HepG2 (cell line): ENCODE data around the gene ZNF154. TPM values are rescaled to one million over a fixed set of nuclear protein-coding genes. Genes with fewer than 3 reads are reported as not detected.

ENCODE experiments used
- BRD4 ChIP-seq: sonication (generic); formaldehyde crosslinking; IDR thresholded peaks from 2 replicates; pipeline ENCODE4 v1.4.0; 2020; ENCODE audit warnings: missing genetic modification reagents
- FOXO1 ChIP-seq: sonication (generic); formaldehyde crosslinking; IDR thresholded peaks from 2 replicates; pipeline ENCODE4 v1.4.0; 2020; ENCODE audit warnings: missing genetic modification reagents
- GABPA ChIP-seq, 2 experiments: IDR thresholded peaks; 2 replicates each; pipeline ENCODE4 v1.6.1; 2011 to 2016; ENCODE audit warnings: low read depth in 2 of 2, low read length in 1 of 2, missing biosample characterization in 1 of 2, missing genetic modification characterization in 1 of 2
- GATAD1 ChIP-seq: IDR thresholded peaks from 2 replicates; pipeline ENCODE4 v1.6.1; 2016; ENCODE audit warnings: missing genetic modification reagents, missing compliant biosample characterization
- MIER2 ChIP-seq: IDR thresholded peaks from 2 replicates; pipeline ENCODE4 v1.6.1; 2016; ENCODE audit warnings: missing biosample characterization, missing genetic modification reagents
- PHF21A ChIP-seq: sonication (generic); formaldehyde crosslinking; IDR thresholded peaks from 2 replicates; pipeline ENCODE4 v1.5.0; 2020; ENCODE audit warnings: mild to moderate bottlenecking, missing genetic modification reagents
- PHF5A ChIP-seq: IDR thresholded peaks from one replicate; pipeline ENCODE4 v1.6.1; 2018; ENCODE audit warnings: low read depth, missing genetic modification reagents; ENCODE audit not compliant: unreplicated experiment
- PPARG ChIP-seq: conservative IDR thresholded peaks from 2 replicates; pipeline ENCODE4 v1.6.1; 2016; ENCODE audit warnings: missing biosample characterization, missing genetic modification reagents
- RARG ChIP-seq: sonication (generic); formaldehyde crosslinking; IDR thresholded peaks from 2 replicates; pipeline ENCODE4 v1.4.0; 2020; ENCODE audit warnings: low read depth, mild to moderate bottlenecking, missing genetic modification reagents
- SUZ12 ChIP-seq: fragments of 150-350 bp; IDR thresholded peaks from 2 replicates; pipeline ENCODE4 v1.6.1; 2014; ENCODE audit warnings: low read depth, low read length
- TFDP2 ChIP-seq: sonication (generic); formaldehyde crosslinking; IDR thresholded peaks from 2 replicates; pipeline ENCODE4 v1.4.0; 2020; ENCODE audit warnings: missing genetic modification reagents
- ZFP36L1 ChIP-seq: sonication (generic); formaldehyde crosslinking; IDR thresholded peaks from 2 replicates; pipeline ENCODE4 v1.8.0; 2022; ENCODE audit warnings: mild to moderate bottlenecking, missing genetic modification reagents, moderate library complexity
- ZKSCAN5 ChIP-seq: sonication (generic); formaldehyde crosslinking; IDR thresholded peaks from 2 replicates; pipeline ENCODE4 v1.5.1; 2020; ENCODE audit warnings: mild to moderate bottlenecking, missing genetic modification reagents
- ZNF207 ChIP-seq: fragments of 450-650 bp; IDR thresholded peaks from 2 replicates; pipeline ENCODE4 v1.6.1; 2016; ENCODE audit warnings: antibody characterized with exemption, borderline replicate concordance
- ZNF432 ChIP-seq: sonication (generic); formaldehyde crosslinking; IDR thresholded peaks from 2 replicates; pipeline ENCODE4 v1.5.0; 2020; ENCODE audit warnings: missing genetic modification reagents, mild to moderate bottlenecking, borderline replicate concordance
- ZNF580 ChIP-seq: IDR thresholded peaks from 2 replicates; pipeline ENCODE4 v1.6.1; 2016; ENCODE audit warnings: low read depth, borderline replicate concordance
- ZNF710 ChIP-seq: sonication (generic); formaldehyde crosslinking; IDR thresholded peaks from 2 replicates; pipeline ENCODE4 v1.5.0; 2020; ENCODE audit warnings: mild to moderate bottlenecking, missing genetic modification reagents, borderline replicate concordance
- ZNF782 ChIP-seq: sonication (generic); formaldehyde crosslinking; IDR thresholded peaks from 2 replicates; pipeline ENCODE4 v1.4.0; 2020; ENCODE audit warnings: missing genetic modification reagents, mild to moderate bottlenecking, borderline replicate concordance
- ZNF891 ChIP-seq: sonication (generic); formaldehyde crosslinking; IDR thresholded peaks from 2 replicates; pipeline ENCODE4 v1.5.0; 2020; ENCODE audit warnings: mild to moderate bottlenecking, missing genetic modification reagents
- ZSCAN21 ChIP-seq: sonication (generic); formaldehyde crosslinking; IDR thresholded peaks from 2 replicates; pipeline ENCODE4 v1.8.0; 2022; ENCODE audit warnings: mild to moderate bottlenecking, missing genetic modification reagents, moderate library complexity, borderline replicate concordance
- polyA plus RNA-seq, 8 experiments: library from polyadenylated mRNA; depleted of rRNA in 3 of 8; stranded (reverse) in 7 of 8; unstranded in 1 of 8; fragments of >200 nt; fragmentation: Illumina TruSeq in 4 of 8; extraction: Trizol in 4 of 8; gene quantifications; 2 replicates each; pipeline versions ENCODE4 v1.2.1 to v1.2.3, GENCODE V29; 2011 to 2016; ENCODE audit warnings: low read depth in 4 of 8, missing spikeins in 1 of 8, mixed read lengths in 1 of 8; ENCODE audit not compliant: insufficient read depth in 1 of 8
- total RNA-seq, 5 experiments: library from RNA; depleted of rRNA; stranded (reverse); fragments of >200 nt; fragmentation: Illumina TruSeq; extraction: Trizol; gene quantifications; 2 replicates each; pipeline ENCODE4 v1.2.3, GENCODE V29; 2016; ENCODE audit warnings: low read depth in 1 of 5
- TF ChIP-seq, protein P1 (sequence below): IDR thresholded peaks from 2 replicates; pipeline ENCODE4 v1.6.1; 2012; ENCODE audit warnings: low read length, improper control_type of control experiment
- TF ChIP-seq, protein P2 (sequence below): sonication (generic); formaldehyde crosslinking; IDR thresholded peaks from 2 replicates; pipeline ENCODE4 v1.8.0; 2023; ENCODE audit warnings: mild to moderate bottlenecking, missing genetic modification reagents

Gene ZNF154
- total and polyA plus RNA-seq, 2 of the 13 experiments (the other 11 are each of a cell fraction or from before 2014, with no cell fraction given), result not detected

DNA sequence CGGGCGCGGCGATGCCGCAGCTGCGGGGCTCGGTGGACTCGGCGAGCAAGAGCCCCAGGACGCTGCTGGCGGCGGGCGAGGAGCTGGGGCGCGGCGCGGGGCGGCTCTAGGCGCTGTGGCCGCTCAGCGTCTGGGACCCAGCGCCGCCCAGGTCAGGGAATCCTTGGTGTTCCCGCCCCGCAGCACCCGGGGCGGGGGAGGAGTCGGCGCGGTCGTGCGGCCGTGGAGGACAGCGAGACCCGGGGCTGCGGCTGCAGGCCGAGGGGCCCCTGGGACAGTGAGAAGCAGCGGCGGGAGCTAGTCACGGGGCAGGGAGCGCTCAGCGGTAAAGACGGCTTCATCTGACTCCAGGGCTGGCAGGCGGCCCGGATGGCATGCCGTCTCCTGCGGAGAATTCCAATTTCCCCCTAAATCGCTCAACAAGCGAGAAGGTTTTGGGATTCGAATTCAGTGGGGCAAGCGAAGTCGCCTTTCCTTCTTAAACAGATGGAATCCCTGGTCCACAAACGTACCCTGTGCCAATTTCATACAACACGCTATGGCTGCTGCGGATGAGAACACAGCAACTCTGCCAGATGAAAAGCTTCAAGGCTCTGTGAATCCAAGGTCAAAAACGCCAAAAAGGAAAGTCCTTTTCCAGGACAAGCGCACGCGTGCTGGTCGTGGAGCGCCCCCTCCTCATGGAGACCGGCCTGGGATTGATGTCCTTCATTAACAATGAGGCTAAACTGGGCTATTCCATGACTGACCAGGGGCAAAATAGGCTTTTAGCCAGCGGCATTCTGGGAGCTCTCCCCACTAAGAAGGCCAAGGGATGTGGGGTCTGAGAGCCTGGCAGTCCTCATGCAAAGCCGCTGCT lies 44.5 kb downstream of the ZNF154 start (continued):
- TF ChIP-seq, protein P1, sequence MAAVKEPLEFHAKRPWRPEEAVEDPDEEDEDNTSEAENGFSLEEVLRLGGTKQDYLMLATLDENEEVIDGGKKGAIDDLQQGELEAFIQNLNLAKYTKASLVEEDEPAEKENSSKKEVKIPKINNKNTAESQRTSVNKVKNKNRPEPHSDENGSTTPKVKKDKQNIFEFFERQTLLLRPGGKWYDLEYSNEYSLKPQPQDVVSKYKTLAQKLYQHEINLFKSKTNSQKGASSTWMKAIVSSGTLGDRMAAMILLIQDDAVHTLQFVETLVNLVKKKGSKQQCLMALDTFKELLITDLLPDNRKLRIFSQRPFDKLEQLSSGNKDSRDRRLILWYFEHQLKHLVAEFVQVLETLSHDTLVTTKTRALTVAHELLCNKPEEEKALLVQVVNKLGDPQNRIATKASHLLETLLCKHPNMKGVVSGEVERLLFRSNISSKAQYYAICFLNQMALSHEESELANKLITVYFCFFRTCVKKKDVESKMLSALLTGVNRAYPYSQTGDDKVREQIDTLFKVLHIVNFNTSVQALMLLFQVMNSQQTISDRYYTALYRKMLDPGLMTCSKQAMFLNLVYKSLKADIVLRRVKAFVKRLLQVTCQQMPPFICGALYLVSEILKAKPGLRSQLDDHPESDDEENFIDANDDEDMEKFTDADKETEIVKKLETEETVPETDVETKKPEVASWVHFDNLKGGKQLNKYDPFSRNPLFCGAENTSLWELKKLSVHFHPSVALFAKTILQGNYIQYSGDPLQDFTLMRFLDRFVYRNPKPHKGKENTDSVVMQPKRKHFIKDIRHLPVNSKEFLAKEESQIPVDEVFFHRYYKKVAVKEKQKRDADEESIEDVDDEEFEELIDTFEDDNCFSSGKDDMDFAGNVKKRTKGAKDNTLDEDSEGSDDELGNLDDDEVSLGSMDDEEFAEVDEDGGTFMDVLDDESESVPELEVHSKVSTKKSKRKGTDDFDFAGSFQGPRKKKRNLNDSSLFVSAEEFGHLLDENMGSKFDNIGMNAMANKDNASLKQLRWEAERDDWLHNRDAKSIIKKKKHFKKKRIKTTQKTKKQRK, result no peak
- TF ChIP-seq PPARG (CRISPR knock-in tag) (no peak), BRD4 (no peak), GABPA (IDR thresholded peaks at IDR 0.05; ENCODE audit: low read depth, low read length) (no peak), GABPA (CRISPR knock-in tag; IDR thresholded peaks at IDR 0.05; ENCODE audit: low read depth) (no peak), ZNF580 (CRISPR knock-in tag) (peak; percentile 43; the same call in 1 of the 2 replicates), ZNF432 (CRISPR knock-in tag) (no peak), ZNF207 (no peak), PHF21A (CRISPR knock-in tag) (peak; percentile 64), FOXO1 (CRISPR knock-in tag) (no peak), ZKSCAN5 (CRISPR knock-in tag) (no peak), GATAD1 (CRISPR knock-in tag) (0 out of 2 replicates have a peak, but pooled peaks have one; percentile 16), ZNF710 (CRISPR knock-in tag) (peak; percentile 85), SUZ12 (no peak), ZSCAN21 (no peak; the same call in 1 of the 2 replicates), ZFP36L1 (CRISPR knock-in tag) (no peak), TFDP2 (CRISPR knock-in tag) (peak; percentile 76), RARG (CRISPR knock-in tag) (no peak), PHF5A (no peak), ZNF782 (CRISPR knock-in tag) (no peak), MIER2 (CRISPR knock-in tag) (no peak), ZNF891 (CRISPR knock-in tag) (no peak)
- TF ChIP-seq, protein P2, sequence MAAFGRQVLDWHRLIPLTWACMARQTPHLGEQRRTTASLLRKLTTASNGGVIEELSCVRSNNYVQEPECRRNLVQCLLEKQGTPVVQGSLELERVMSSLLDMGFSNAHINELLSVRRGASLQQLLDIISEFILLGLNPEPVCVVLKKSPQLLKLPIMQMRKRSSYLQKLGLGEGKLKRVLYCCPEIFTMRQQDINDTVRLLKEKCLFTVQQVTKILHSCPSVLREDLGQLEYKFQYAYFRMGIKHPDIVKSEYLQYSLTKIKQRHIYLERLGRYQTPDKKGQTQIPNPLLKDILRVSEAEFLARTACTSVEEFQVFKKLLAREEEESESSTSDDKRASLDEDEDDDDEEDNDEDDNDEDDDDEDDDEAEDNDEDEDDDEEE (CRISPR knock-in tag), result no peak
